Neuronal stem cell (in vitro differentiated cells): ENCODE measurements around the gene RASSF8.

Source experiments
- DNase-seq: peaks from one replicate; pipeline ENCODE4 v3.0.0-alpha.2; 2013; ENCODE audit warnings: low spot score
- H2AFZ ChIP-seq: one replicate; pipeline ENCODE4 v1.6.1; 2013; ENCODE audit warnings: mild to moderate bottlenecking, low read length, inconsistent platforms
- H2AK5ac ChIP-seq: 2 replicates; pipeline ENCODE4 v1.6.1; 2013; ENCODE audit warnings: low read depth, mild to moderate bottlenecking, inconsistent platforms, low read length, moderate library complexity, mixed read lengths
- H2BK120ac ChIP-seq: 2 replicates; pipeline ENCODE4 v1.6.1; 2013; ENCODE audit warnings: low read depth, mild to moderate bottlenecking, inconsistent platforms, low read length, moderate library complexity, mixed read lengths
- H2BK12ac ChIP-seq: one replicate; pipeline ENCODE4 v1.6.1; 2013; ENCODE audit warnings: low read length, inconsistent platforms
- H2BK15ac ChIP-seq: 2 replicates; pipeline ENCODE4 v1.6.1; 2013; ENCODE audit warnings: mild to moderate bottlenecking, low read length, inconsistent platforms, mixed read lengths
- H2BK5ac ChIP-seq: one replicate; pipeline ENCODE4 v1.6.1; 2013; ENCODE audit warnings: inconsistent platforms, mild to moderate bottlenecking, low read length, moderate library complexity
- H3K14ac ChIP-seq: one replicate; pipeline ENCODE4 v1.6.1; 2013; ENCODE audit warnings: low read length, inconsistent platforms
- H3K18ac ChIP-seq: 2 replicates; pipeline ENCODE4 v1.6.1; 2013; ENCODE audit warnings: low read length, inconsistent platforms
- H3K23ac ChIP-seq: 2 replicates; pipeline ENCODE4 v1.6.1; 2013; ENCODE audit warnings: low read depth, mild to moderate bottlenecking, mixed read lengths, low read length, inconsistent platforms; ENCODE audit not compliant: poor library complexity
- H3K27ac ChIP-seq: replicated peaks from 3 replicates; pipeline ENCODE4 v1.5.1; 2013; ENCODE audit warnings: low read length, inconsistent platforms
- H3K27me3 ChIP-seq, 3 experiments: 2 replicates each; pipeline ENCODE4 v1.6.1; 2013; ENCODE audit warnings: low read length in 3 of 3, mild to moderate bottlenecking in 2 of 3, inconsistent platforms in 1 of 3, low read depth in 1 of 3, mixed read lengths in 1 of 3, moderate library complexity in 1 of 3; ENCODE audit not compliant: control insufficient read depth in 3 of 3, insufficient read depth in 3 of 3
- H3K36me3 ChIP-seq, 2 donors: replicated peaks in 1 of 2; 2 replicates each; pipeline ENCODE4 v1.6.1; 2013; ENCODE audit warnings: low read length in 2 of 2; ENCODE audit not compliant: control insufficient read depth in 2 of 2, insufficient read depth in 2 of 2
- H3K4ac ChIP-seq: 2 replicates; pipeline ENCODE4 v1.6.1; 2013; ENCODE audit warnings: inconsistent platforms, mild to moderate bottlenecking, low read length, moderate library complexity
- H3K4me1 ChIP-seq, 2 donors: 1 replicate in 1 of 2; 2 replicates in 1 of 2; pipeline ENCODE4 v1.6.1; 2013; ENCODE audit warnings: low read length in 2 of 2, low read depth in 1 of 2; ENCODE audit not compliant: control insufficient read depth in 2 of 2, insufficient read depth in 1 of 2
- H3K4me2 ChIP-seq: one replicate; pipeline ENCODE4 v1.6.1; 2013; ENCODE audit warnings: mild to moderate bottlenecking, low read length, inconsistent platforms; ENCODE audit not compliant: insufficient read depth, poor library complexity, severe bottlenecking
- H3K4me3 ChIP-seq, 2 donors: 2 replicates each; pipeline ENCODE4 v1.5.1; 2013; ENCODE audit warnings: low read length in 2 of 2, mild to moderate bottlenecking in 2 of 2, inconsistent platforms in 1 of 2, moderate library complexity in 1 of 2
- H3K79me1 ChIP-seq: one replicate; pipeline ENCODE4 v1.6.1; 2013; ENCODE audit warnings: low read depth, mild to moderate bottlenecking, inconsistent platforms, low read length, moderate library complexity
- H3K9ac ChIP-seq: one replicate; pipeline ENCODE4 v1.6.1; 2013; ENCODE audit warnings: mild to moderate bottlenecking, low read depth, low read length, inconsistent platforms; ENCODE audit not compliant: poor library complexity
- H3K9me3 ChIP-seq, 2 donors: replicated peaks in 1 of 2; 2 replicates each; pipeline versions ENCODE3 to v1.6.1; 2013; ENCODE audit warnings: low read length in 2 of 2, mild to moderate bottlenecking in 2 of 2, inconsistent platforms in 1 of 2, low read depth in 1 of 2, mixed read lengths in 1 of 2, moderate library complexity in 1 of 2; ENCODE audit not compliant: control insufficient read depth in 2 of 2, insufficient read depth in 1 of 2
- H4K8ac ChIP-seq: one replicate; pipeline ENCODE4 v1.6.1; 2013; ENCODE audit warnings: low read depth, mild to moderate bottlenecking, inconsistent platforms, low read length, moderate library complexity
- H4K91ac ChIP-seq: one replicate; pipeline ENCODE4 v1.6.1; 2013; ENCODE audit warnings: low read length, low read depth, mild to moderate bottlenecking, inconsistent platforms; ENCODE audit not compliant: poor library complexity
- WGBS, 2 donors: extraction: QIAGEN DNeasy Blood & Tissue Kit; methylation state at CpG; one replicate each; pipeline ENCODE4 v1.1.7; 2013; ENCODE audit warnings: missing lambda C conversion rate in 2 of 2, mixed read lengths in 1 of 2; ENCODE audit not compliant: insufficient read length in 2 of 2, insufficient replicate concordance in 1 of 2; ENCODE audit errors: extremely low coverage in 2 of 2; 5-methylcytosine and 5-hydroxymethylcytosine counted together

RASSF8 gene

GRCh38 chr12:26101350-26101734 is 142.9 kb downstream of the RASSF8 start:
- H3K27me3 ChIP-seq, result no peaks in the 10 kb centered on the region
- no peak overlapping the region for H2BK5ac ChIP-seq
- H3K9me3 ChIP-seq, result peaks cover 0 to 2% of the 10 kb centered on the region in 2 donors
- no peak overlapping the region for H2AFZ ChIP-seq
- no peak overlapping the region for H3K14ac ChIP-seq
- no peak overlapping the region for H3K4ac ChIP-seq
- no peak overlapping the region for H4K91ac ChIP-seq
- no CpG with 5 or more reads among the region's 3 CpGs for WGBS, 2 donors
- H3K79me1 ChIP-seq, result no peaks in the 10 kb centered on the region
- no peak overlapping the region for H2BK12ac ChIP-seq
- no peak overlapping the region for H3K23ac ChIP-seq
- H2BK15ac ChIP-seq, result no peak overlapping the region
- no peak overlapping the region for H3K4me3 ChIP-seq
- no peak overlapping the region for H3K27ac ChIP-seq
- H3K4me1 ChIP-seq, result no peaks in the 10 kb centered on the region
- no peak overlapping the region for H3K18ac ChIP-seq
- H3K4me2 ChIP-seq, result no peak overlapping the region
- no peak overlapping the region for H2BK120ac ChIP-seq
- no peak overlapping the region for H2AK5ac ChIP-seq
- no peaks in the 10 kb centered on the region for H3K36me3 ChIP-seq
- H4K8ac ChIP-seq, result no peak overlapping the region
- no peak for DNase-seq
- no peak overlapping the region for H3K9ac ChIP-seq

- no peak overlapping the region for H3K4me2 ChIP-seq
- no peak overlapping the region for H3K4me3 ChIP-seq
- H3K18ac ChIP-seq, result no peak overlapping the region
- H3K79me1 ChIP-seq, result no peaks in the 10 kb centered on the region
- no peak for DNase-seq
- H3K27ac ChIP-seq, result no peak overlapping the region
- no peak overlapping the region for H3K14ac ChIP-seq
- H3K4ac ChIP-seq, result no peak overlapping the region
- H2BK15ac ChIP-seq, result no peak overlapping the region
- H2AK5ac ChIP-seq, result no peak overlapping the region
- no peak overlapping the region for H2AFZ ChIP-seq
- no peak overlapping the region for H4K8ac ChIP-seq
- no peak overlapping the region for H2BK12ac ChIP-seq
- H2BK5ac ChIP-seq, result no peak overlapping the region
- no peak overlapping the region for H4K91ac ChIP-seq
- no peak overlapping the region for H3K9ac ChIP-seq
- H3K9me3 ChIP-seq, result peaks cover 0 to 2% of the 10 kb centered on the region in 2 donors
- no peaks in the 10 kb centered on the region for H3K27me3 ChIP-seq
- no CpG with 5 or more reads among the region's 4 CpGs for WGBS, 2 donors
- no peaks in the 10 kb centered on the region for H3K4me1 ChIP-seq
- H2BK120ac ChIP-seq, result no peak overlapping the region
- H3K23ac ChIP-seq, result no peak overlapping the region
- no peaks in the 10 kb centered on the region for H3K36me3 ChIP-seq
Observed at GRCh38 chr12:26101763-26102162, 143.3 kb downstream of the RASSF8 start.

- no peak overlapping the region for H3K4ac ChIP-seq
- WGBS, 2 donors, result no CpG with 5 or more reads among the region's 5 CpGs
- no peak overlapping the region for H3K14ac ChIP-seq
- no peaks in the 10 kb centered on the region for H3K79me1 ChIP-seq
- H3K27ac ChIP-seq, result no peak overlapping the region
- H3K9me3 ChIP-seq, result peaks cover 0 to 2% of the 10 kb centered on the region in 2 donors
- no peak overlapping the region for H2AK5ac ChIP-seq
- no peak overlapping the region for H3K18ac ChIP-seq
- no peaks in the 10 kb centered on the region for H3K27me3 ChIP-seq
- no peak overlapping the region for H3K23ac ChIP-seq
- H3K4me3 ChIP-seq, result no peak overlapping the region
- DNase-seq, result no peak
- H2BK120ac ChIP-seq, result no peak overlapping the region
- no peak overlapping the region for H2BK12ac ChIP-seq
- H2BK5ac ChIP-seq, result no peak overlapping the region
- no peak overlapping the region for H4K91ac ChIP-seq
- no peak overlapping the region for H3K9ac ChIP-seq
- H3K4me1 ChIP-seq, result no peaks in the 10 kb centered on the region
- H2BK15ac ChIP-seq, result no peak overlapping the region
- H3K36me3 ChIP-seq, result no peaks in the 10 kb centered on the region
- no peak overlapping the region for H2AFZ ChIP-seq
- H4K8ac ChIP-seq, result no peak overlapping the region
- no peak overlapping the region for H3K4me2 ChIP-seq
Observed at GRCh38 chr12:26102953-26103352, 144.5 kb downstream of the RASSF8 start.

GRCh38 chr12:26106347-26106746 is 147.9 kb downstream of the RASSF8 start:
- Histone ChIP-seq H3K79me1 (no peaks in the 10 kb centered on the region), H3K4me3 (no peak overlapping the region), H3K9ac (no peak overlapping the region), H3K27ac (no peak overlapping the region), H3K4me1 (no peaks in the 10 kb centered on the region), H4K8ac (no peak overlapping the region), H2AFZ (no peak overlapping the region), H3K27me3 (peaks cover 0 to 5% (median 0%) of the 10 kb centered on the region in 3 experiments), H3K4ac (no peak overlapping the region), H2BK15ac (no peak overlapping the region), H3K9me3 (peaks cover 0 to 2% of the 10 kb centered on the region in 2 donors), H3K23ac (no peak overlapping the region), H3K4me2 (no peak overlapping the region), H2BK120ac (no peak overlapping the region), H3K18ac (no peak overlapping the region), H3K36me3 (no peaks in the 10 kb centered on the region), H2BK5ac (no peak overlapping the region), H3K14ac (no peak overlapping the region), H2BK12ac (no peak overlapping the region), H4K91ac (no peak overlapping the region), H2AK5ac (no peak overlapping the region)
- DNase-seq, result no peak
- WGBS, 2 donors, result no CpG with 5 or more reads among the region's 4 CpGs
